HK-2 (cell line): ENCODE results near the gene CFAP97D1.
"Not testable (repeated sequence)": the region's sequence is repeated elsewhere in the genome, so short reads cannot be mapped to it uniquely, and the experiment has no call there.

Source experiments
- DNase-seq: peaks from one replicate; pipeline ENCODE4 v3.0.0-alpha.2; 2018; ENCODE audit not compliant: unreplicated experiment

CFAP97D1 gene

GRCh38 chr17:43798024-43798423 lies 17.8 kb downstream of the CFAP97D1 start:
- DNase-seq, result not testable (repeated sequence)

GRCh38 chr17:43799047-43799446 lies 18.8 kb downstream of the CFAP97D1 start:
- no peak for DNase-seq

GRCh38 chr17:43800736-43801135 lies 20.5 kb downstream of the CFAP97D1 start:
- DNase-seq, result no peak

GRCh38 chr17:43801844-43802243 lies 21.6 kb downstream of the CFAP97D1 start:
- DNase-seq, result no peak

GRCh38 chr17:43803758-43804157 lies 23.5 kb downstream of the CFAP97D1 start:
- DNase-seq, result no peak

- DNase-seq, result no peak
Observed at GRCh38 chr17:43805117-43805516, 24.9 kb downstream of the CFAP97D1 start.

- no peak for DNase-seq
Observed at GRCh38 chr17:43808076-43808475, 27.8 kb downstream of the CFAP97D1 start.

GRCh38 chr17:43809121-43809520 lies 28.9 kb downstream of the CFAP97D1 start:
- no peak for DNase-seq

- DNase-seq, result no peak
Observed at GRCh38 chr17:43810226-43810715, 30.0 kb downstream of the CFAP97D1 start.

GRCh38 chr17:43810823-43811222 lies 30.6 kb downstream of the CFAP97D1 start:
- DNase-seq, result no peak

GRCh38 chr17:43812396-43813265 lies 32.4 kb downstream of the CFAP97D1 start:
- DNase-seq, result no peak

GRCh38 chr17:43813386-43813785 lies 33.2 kb downstream of the CFAP97D1 start:
- DNase-seq, result no peak

GRCh38 chr17:43814026-43814425 lies 33.8 kb downstream of the CFAP97D1 start:
- DNase-seq, result no peak

- DNase-seq, result no peak
Observed at GRCh38 chr17:43814714-43815113, 34.5 kb downstream of the CFAP97D1 start.

GRCh38 chr17:43816336-43817320 lies 36.4 kb downstream of the CFAP97D1 start:
- DNase-seq, result no peak

- DNase-seq, result no peak
Observed at GRCh38 chr17:43817826-43818225, 37.6 kb downstream of the CFAP97D1 start.

GRCh38 chr17:43818966-43819365 lies 38.7 kb downstream of the CFAP97D1 start:
- no peak for DNase-seq

- no peak for DNase-seq
Observed at GRCh38 chr17:43820759-43821158, 40.5 kb downstream of the CFAP97D1 start.

- DNase-seq, result no peak
Observed at GRCh38 chr17:43822570-43823190, 42.4 kb downstream of the CFAP97D1 start.

GRCh38 chr17:43823350-43824084 lies 43.3 kb downstream of the CFAP97D1 start:
- no peak for DNase-seq

GRCh38 chr17:43825567-43825966 lies 45.3 kb downstream of the CFAP97D1 start:
- no peak for DNase-seq
